Suppressor macrophage (primary cell): ENCODE measurements around the gene DNAH17.

Experiments
- DNase-seq, 4 experiments: peaks; one replicate each; pipeline ENCODE4 v3.0.0-alpha.2; 2020 to 2022

The DNAH17 gene

GRCh38 chr17:78572239-78573205 is 4.7 kb downstream of the DNAH17 start:
- DNase-seq, result no peak

- no peak for DNase-seq
These were observed 5.9 kb downstream of the DNAH17 start for GRCh38 chr17:78571329-78571728.

- peak; percentile 65 to 81 (median 70) for DNase-seq
These were observed 8.6 kb downstream of the DNAH17 start for GRCh38 chr17:78568494-78569115.

GRCh38 chr17:78567991-78568390 is 9.2 kb downstream of the DNAH17 start:
- peak; percentile 49 to 77 (median 74) for DNase-seq

- DNase-seq, result no peak
These were observed 10.2 kb downstream of the DNAH17 start for GRCh38 chr17:78566947-78567346.

GRCh38 chr17:78563189-78564145 is 13.7 kb downstream of the DNAH17 start:
- DNase-seq, result peak; percentile 53 to 73 (median 64)

- DNase-seq, result no peak
These were observed 14.5 kb downstream of the DNAH17 start for GRCh38 chr17:78562734-78563133.

- no peak for DNase-seq
These were observed 16.0 kb downstream of the DNAH17 start for GRCh38 chr17:78561166-78561565.

GRCh38 chr17:78560731-78561130 is 16.5 kb downstream of the DNAH17 start:
- no peak for DNase-seq

GRCh38 chr17:78559749-78560368 is 17.3 kb downstream of the DNAH17 start:
- DNase-seq, result peak in 1 of 4 experiments; percentile 15

GRCh38 chr17:78558989-78559388 is 18.2 kb downstream of the DNAH17 start:
- peak in 3 of 4 experiments; percentile 26 to 39 (median 35) for DNase-seq

- peak; percentile 22 to 60 (median 43) for DNase-seq
These were observed 18.9 kb downstream of the DNAH17 start for GRCh38 chr17:78558181-78558850.

GRCh38 chr17:78557598-78558039 is 19.6 kb downstream of the DNAH17 start:
- DNase-seq, result peak in 1 of 4 experiments; percentile 16

- no peak for DNase-seq
These were observed 20.4 kb downstream of the DNAH17 start for GRCh38 chr17:78556812-78557211.

GRCh38 chr17:78555746-78556401 is 21.3 kb downstream of the DNAH17 start:
- DNase-seq, result no peak

- peak in 1 of 4 experiments; percentile 22 for DNase-seq
These were observed 26.7 kb downstream of the DNAH17 start for GRCh38 chr17:78550464-78550863.

- no peak for DNase-seq
These were observed 28.5 kb downstream of the DNAH17 start for GRCh38 chr17:78548725-78549124.

GRCh38 chr17:78547035-78547434 is 30.2 kb downstream of the DNAH17 start:
- no peak for DNase-seq

GRCh38 chr17:78546476-78546875 is 30.7 kb downstream of the DNAH17 start:
- DNase-seq, result no peak

GRCh38 chr17:78544881-78545755 is 32.1 kb downstream of the DNAH17 start:
- no peak for DNase-seq
